Measurements from ENCODE around the gene UBR1. TPM values are rescaled to one million over a fixed set of nuclear protein-coding genes. Genes with fewer than 3 reads are reported as not detected.

The UBR1 gene
- total RNA-seq, 1 experiment from 2014 or later, result 22.2 TPM

DNA sequence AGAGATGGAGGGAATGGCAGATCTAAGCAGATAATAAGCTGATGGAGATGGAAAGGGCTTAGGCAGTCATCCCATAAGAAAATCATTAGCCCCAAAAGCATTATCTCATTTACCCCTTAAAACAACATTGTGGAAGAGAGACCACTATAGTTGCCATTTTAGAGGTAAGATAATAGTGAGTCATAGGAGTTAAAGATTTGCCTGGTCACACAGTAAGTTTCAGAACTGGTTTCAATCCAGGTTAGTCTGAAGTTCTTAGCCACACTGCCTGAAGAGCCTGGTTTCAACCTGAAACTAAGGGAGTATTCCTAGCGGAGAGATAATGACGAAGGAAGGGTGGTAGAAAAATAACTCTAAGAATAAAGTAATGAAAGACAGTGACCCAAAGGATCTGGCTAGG, 13.0 kb upstream of the UBR1 start:
- no peak overlapping the region for H2BK120ac ChIP-seq (ENCODE audit: low read depth, low read length, poor library complexity, severe bottlenecking)
- H3K9me3 Mint-ChIP-seq, result no peaks in the 10 kb centered on the region
- H3K14ac ChIP-seq (ENCODE audit: insufficient read depth, low read length), result no peak overlapping the region
- H3K79me2 ChIP-seq (ENCODE audit: insufficient read depth, low read length), result no peaks in the 10 kb centered on the region
- no peaks in the 10 kb centered on the region for H3K4me1 ChIP-seq (ENCODE audit: insufficient read depth, low read length)
- H3K4me3 Mint-ChIP-seq, result no peak overlapping the region
- H2BK12ac ChIP-seq (ENCODE audit: insufficient read length, low read depth, low read length), result no peak overlapping the region
- H3K9ac ChIP-seq (ENCODE audit: extremely low read depth, insufficient read length, low read length), result no peak overlapping the region
- DNase-seq, result no peak
- H3K27me3 Mint-ChIP-seq (ENCODE audit: low read depth), result peaks cover 66% of the 10 kb centered on the region
- H3T11ph ChIP-seq (ENCODE audit: low read length), result no peak overlapping the region
- no peak overlapping the region for H2BK5ac ChIP-seq (ENCODE audit: insufficient read length, low read length)
- no peaks in the 10 kb centered on the region for H3K27me3 ChIP-seq (ENCODE audit: insufficient read depth, low read length)
- no peaks in the 10 kb centered on the region for H3K23me2 ChIP-seq (ENCODE audit: insufficient read length, low read depth, low read length, poor library complexity, severe bottlenecking)
- no peak overlapping the region for H2AFZ ChIP-seq (ENCODE audit: low read length)
- H2BK20ac ChIP-seq (ENCODE audit: low read depth, low read length, poor library complexity, severe bottlenecking), result no peak overlapping the region
- H3K23ac ChIP-seq (ENCODE audit: insufficient read length, low read depth, low read length), result no peak overlapping the region
- H3K36me3 Mint-ChIP-seq (ENCODE audit: insufficient read depth in 1 of 3, low read depth in 3 of 3), result no peaks in the 10 kb centered on the region
- no peak overlapping the region for H3K18ac ChIP-seq (ENCODE audit: insufficient read length, low read depth, low read length)
- no peaks in the 10 kb centered on the region for H3K79me1 ChIP-seq (ENCODE audit: insufficient read depth, low read depth, low read length, poor library complexity, severe bottlenecking)
- no peak overlapping the region for H3K4ac ChIP-seq (ENCODE audit: low read depth, low read length)
- no peak overlapping the region for H4K5ac ChIP-seq (ENCODE audit: insufficient read length, low read depth, low read length)
- H2AK5ac ChIP-seq (ENCODE audit: insufficient read length, low read length), result no peak overlapping the region
- no peak overlapping the region for H4K8ac ChIP-seq (replicated peaks; ENCODE audit: insufficient read length, low read depth, low read length)
- no peak overlapping the region for H2BK15ac ChIP-seq (ENCODE audit: low read depth, low read length)
- no peaks in the 10 kb centered on the region for H4K20me1 ChIP-seq (ENCODE audit: control insufficient read depth, insufficient read depth, insufficient read length)
- no peak overlapping the region for H3K4me2 ChIP-seq (ENCODE audit: insufficient read depth, insufficient read length, low read length)
- H3K9me3 ChIP-seq (ENCODE audit: control insufficient read depth, low read depth, low read length), result no peaks in the 10 kb centered on the region
- no peak overlapping the region for H3K27ac ChIP-seq (ENCODE audit: insufficient read length, low read depth, low read length)
- H4K91ac ChIP-seq (ENCODE audit: insufficient read length, low read depth, low read length), result no peak overlapping the region
- TF ChIP-seq, protein P1, sequence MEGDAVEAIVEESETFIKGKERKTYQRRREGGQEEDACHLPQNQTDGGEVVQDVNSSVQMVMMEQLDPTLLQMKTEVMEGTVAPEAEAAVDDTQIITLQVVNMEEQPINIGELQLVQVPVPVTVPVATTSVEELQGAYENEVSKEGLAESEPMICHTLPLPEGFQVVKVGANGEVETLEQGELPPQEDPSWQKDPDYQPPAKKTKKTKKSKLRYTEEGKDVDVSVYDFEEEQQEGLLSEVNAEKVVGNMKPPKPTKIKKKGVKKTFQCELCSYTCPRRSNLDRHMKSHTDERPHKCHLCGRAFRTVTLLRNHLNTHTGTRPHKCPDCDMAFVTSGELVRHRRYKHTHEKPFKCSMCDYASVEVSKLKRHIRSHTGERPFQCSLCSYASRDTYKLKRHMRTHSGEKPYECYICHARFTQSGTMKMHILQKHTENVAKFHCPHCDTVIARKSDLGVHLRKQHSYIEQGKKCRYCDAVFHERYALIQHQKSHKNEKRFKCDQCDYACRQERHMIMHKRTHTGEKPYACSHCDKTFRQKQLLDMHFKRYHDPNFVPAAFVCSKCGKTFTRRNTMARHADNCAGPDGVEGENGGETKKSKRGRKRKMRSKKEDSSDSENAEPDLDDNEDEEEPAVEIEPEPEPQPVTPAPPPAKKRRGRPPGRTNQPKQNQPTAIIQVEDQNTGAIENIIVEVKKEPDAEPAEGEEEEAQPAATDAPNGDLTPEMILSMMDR (conservative IDR thresholded peaks at IDR 0.05), result no peak
- no peak overlapping the region for H3K27ac Mint-ChIP-seq
- WGBS (ENCODE audit: extremely low coverage, insufficient read length, low lambda C conversion rate), result no CpG with 5 or more reads among the region's 2 CpGs
- H3K56ac ChIP-seq (ENCODE audit: insufficient read length, low read depth, low read length), result no peak overlapping the region
- H3K4me1 Mint-ChIP-seq, result peaks cover 8% of the 10 kb centered on the region in 2 experiments
